A673 (cell line): Measurements from ENCODE around the gene AQP3. TPM values are rescaled to one million over a fixed set of nuclear protein-coding genes. Genes with fewer than 3 reads are reported as not detected.

Experiments
- BruUV-seq: library from RNA; stranded (reverse); fragments of 400-500 nt; replicated peaks from 2 replicates; lab custom pipeline; 2021; lab: Mats Ljungman, UMichigan
- CTCF ChIA-PET: fragments of 300-600 bp; sonication (Branson Sonifier 250); formaldehyde crosslinking; loops from one replicate; lab custom pipeline; 2022; ENCODE audit warnings: antibody characterized with exemption; lab: Charles Lee
- POLR2A ChIA-PET: fragments of 300-600 bp; sonication (Branson Sonifier 250); formaldehyde crosslinking; loops from one replicate; lab custom pipeline; 2022; ENCODE audit warnings: antibody characterized with exemption; ENCODE audit not compliant: low non-redundant PET; lab: Charles Lee
- DNase-seq: peaks from one replicate; pipeline ENCODE4 v3.0.0-alpha.2; 2015; ENCODE audit warnings: low spot score
- H3K27ac ChIP-seq: fragments of 200-600 bp; sonication (generic); 2 replicates; pipeline ENCODE4 v1.5.1; 2016; ENCODE audit warnings: mixed run types, low read depth, mild to moderate bottlenecking, mixed read lengths, antibody characterized with exemption, low read length; ENCODE audit not compliant: poor library complexity, severe bottlenecking
- H3K27me3 ChIP-seq: fragments of 200-600 bp; sonication (generic); replicated peaks from 2 replicates; pipeline ENCODE4 v1.6.1; 2017; ENCODE audit warnings: mixed run types, low read depth, mild to moderate bottlenecking, mixed read lengths, antibody characterized with exemption, low read length; ENCODE audit not compliant: insufficient read depth, poor library complexity
- H3K36me3 ChIP-seq: fragments of 200-600 bp; sonication (generic); 2 replicates; pipeline ENCODE4 v1.6.1; 2016; ENCODE audit warnings: mixed run types, mild to moderate bottlenecking, mixed read lengths, antibody characterized with exemption, low read length; ENCODE audit not compliant: insufficient read depth, poor library complexity, severe bottlenecking
- H3K4me1 ChIP-seq: fragments of 200-600 bp; sonication (generic); 2 replicates; pipeline ENCODE4 v1.6.1; 2017; ENCODE audit warnings: mixed run types, mild to moderate bottlenecking, mixed read lengths, antibody characterized with exemption, low read length; ENCODE audit not compliant: insufficient read depth, poor library complexity, severe bottlenecking
- H3K4me3 ChIP-seq: fragments of 200-600 bp; sonication (generic); 2 replicates; pipeline ENCODE4 v1.5.1; 2016; ENCODE audit warnings: low read depth, mixed run types, mild to moderate bottlenecking, mixed read lengths, low read length; ENCODE audit not compliant: poor library complexity, severe bottlenecking
- H3K9me3 ChIP-seq: fragments of 200-600 bp; sonication (generic); 2 replicates; pipeline ENCODE4 v1.6.1; 2016; ENCODE audit warnings: mixed run types, low read depth, mild to moderate bottlenecking, mixed read lengths, antibody characterized with exemption, low read length; ENCODE audit not compliant: poor library complexity, severe bottlenecking
- CTCF ChIP-seq: fragments of 300-800, 200-600 bp; sonication (generic); conservative IDR thresholded peaks from 2 replicates; pipeline ENCODE4 v1.5.1; 2017; ENCODE audit warnings: low read depth, mild to moderate bottlenecking, antibody characterized with exemption, low read length, moderate library complexity, mixed read lengths
- EZH2 ChIP-seq: fragments of 200-600 bp; sonication (generic); IDR thresholded peaks from 2 replicates; pipeline ENCODE4 v1.6.1; 2017; ENCODE audit warnings: borderline replicate concordance, low read depth, mild to moderate bottlenecking, mixed read lengths, antibody characterized with exemption, low read length; ENCODE audit not compliant: poor library complexity, severe bottlenecking
- intact Hi-C: fragments of 100-400 bp; cut with micrococcal nuclease; formaldehyde crosslinking; loops from one replicate; pipeline ENCODE4 v1.10.0; 2022; ENCODE audit not compliant: unreplicated experiment
- total RNA-seq: library from RNA; stranded (reverse); gene quantifications from 2 replicates; pipeline ENCODE4 v1.2.3, GENCODE V29; 2021

AQP3 gene
- total RNA-seq, 1 experiment from 2014 or later = 0.43 TPM

- Histone ChIP-seq H3K27ac (no peak overlapping the region), H3K4me3 (no peak overlapping the region), H3K4me1 (no peaks in the 10 kb centered on the region), H3K36me3 (no peaks in the 10 kb centered on the region), H3K27me3 (peaks cover 3% of the 10 kb centered on the region), H3K9me3 (no peaks in the 10 kb centered on the region)
- intact Hi-C loops = no loop called here
- ChIA-PET POLR2A (no interaction called here), CTCF (interaction anchor here (0.7 to 1.2 kb wide), 4 partner anchors 12 to 128 kb away, joined by 3 to 4 read pairs (median 3); partner anchors contain the start of gene AQP7)
- TF ChIP-seq EZH2 (no peak), CTCF (no peak)
- DNase-seq = no peak
- BruUV-seq = no TSS peak
Measured at GRCh38 chr9:33414889-33415500, 32.4 kb downstream of the AQP3 start.

GRCh38 chr9:33414268-33414667 lies 33.1 kb downstream of the AQP3 start:
- ChIA-PET CTCF (no interaction called here), POLR2A (no interaction called here)
- no peak for TF ChIP-seq EZH2
- no peak for TF ChIP-seq CTCF
- H3K27me3 ChIP-seq = no peaks in the 10 kb centered on the region
- H3K4me3 ChIP-seq = no peak overlapping the region
- intact Hi-C loops = no loop called here
- H3K4me1 ChIP-seq = no peaks in the 10 kb centered on the region
- DNase-seq = no peak
- H3K27ac ChIP-seq = no peak overlapping the region
- BruUV-seq = no TSS peak
- H3K9me3 ChIP-seq = no peaks in the 10 kb centered on the region
- H3K36me3 ChIP-seq = no peaks in the 10 kb centered on the region

GRCh38 chr9:33408087-33408486 lies 39.3 kb downstream of the AQP3 start:
- intact Hi-C loops = no loop called here
- Histone ChIP-seq H3K27ac (no peak overlapping the region), H3K36me3 (no peaks in the 10 kb centered on the region), H3K27me3 (no peaks in the 10 kb centered on the region), H3K9me3 (no peaks in the 10 kb centered on the region), H3K4me3 (no peak overlapping the region), H3K4me1 (no peaks in the 10 kb centered on the region)
- BruUV-seq = no TSS peak
- DNase-seq = no peak
- CTCF ChIA-PET = no interaction called here
- TF ChIP-seq CTCF (no peak), EZH2 (no peak)
- POLR2A ChIA-PET = no interaction called here
